Fibroblast of mammary gland (primary cell): ENCODE measurements around the gene CEP128.

ENCODE experiments used
- DNase-seq: peaks from one replicate; pipeline ENCODE4 v3.0.0-alpha.2; 2010; ENCODE audit warnings: low read depth
- H3K4me3 ChIP-seq: 2 replicates; pipeline ENCODE4 v1.5.1; 2011; ENCODE audit warnings: low read depth, mild to moderate bottlenecking, low read length, moderate library complexity; ENCODE audit not compliant: control insufficient read depth
- CTCF ChIP-seq: conservative IDR thresholded peaks from 2 replicates; pipeline ENCODE4 v1.5.1; 2011; ENCODE audit warnings: low read depth, low read length, inconsistent platforms; ENCODE audit not compliant: control insufficient read depth, insufficient read depth

The CEP128 gene

GRCh38 chr14:80663541-80663940 is 278.0 kb downstream of the CEP128 start:
- DNase-seq = no peak
- no peak overlapping the region for H3K4me3 ChIP-seq
- TF ChIP-seq CTCF = no peak

- no peak for DNase-seq
- no peak overlapping the region for H3K4me3 ChIP-seq
- TF ChIP-seq CTCF = no peak
Measured at GRCh38 chr14:80659783-80660182, 281.8 kb downstream of the CEP128 start.

GRCh38 chr14:80658733-80659132 is 282.8 kb downstream of the CEP128 start:
- DNase-seq = no peak
- no peak overlapping the region for H3K4me3 ChIP-seq
- TF ChIP-seq CTCF = no peak

GRCh38 chr14:80658155-80658554 is 283.4 kb downstream of the CEP128 start:
- no peak for DNase-seq
- no peak for TF ChIP-seq CTCF
- H3K4me3 ChIP-seq = no peak overlapping the region

GRCh38 chr14:80653956-80654355 is 287.6 kb downstream of the CEP128 start:
- no peak for TF ChIP-seq CTCF
- no peak for DNase-seq
- H3K4me3 ChIP-seq = no peak overlapping the region

- no peak for DNase-seq
- TF ChIP-seq CTCF = no peak
- no peak overlapping the region for H3K4me3 ChIP-seq
Measured at GRCh38 chr14:80645667-80646413, 295.7 kb downstream of the CEP128 start.
